SK-N-SH (cell line): ENCODE data around the gene FASTKD3.

Experiments
- CHD2 ChIP-seq: fragments of 150-350 bp; IDR thresholded peaks from 2 replicates; pipeline ENCODE4 v1.6.1; 2018; ENCODE audit warnings: low read length; ENCODE audit not compliant: partially characterized antibody
- ELF1 ChIP-seq: IDR thresholded peaks from 2 replicates; pipeline ENCODE4 v1.4.0; 2012
- EP300 ChIP-seq, 2 experiments: IDR thresholded peaks; 2 replicates each; pipeline versions ENCODE4 v1.4.0 to v1.6.1; 2012; ENCODE audit warnings: borderline replicate concordance in 1 of 2, low read depth in 1 of 2, low read length in 1 of 2
- EZH2phosphoT487 ChIP-seq: fragments of 200-600 bp; sonication (generic); IDR thresholded peaks from 2 replicates; pipeline ENCODE4 v1.6.1; 2017; ENCODE audit warnings: low read depth, mixed run types, mild to moderate bottlenecking, antibody characterized with exemption, moderate library complexity, borderline replicate concordance
- MXI1 ChIP-seq: IDR thresholded peaks from 2 replicates; pipeline ENCODE4 v1.6.1; 2012; ENCODE audit warnings: mild to moderate bottlenecking, low read depth, low read length, improper control_type of control experiment
- NRF1 ChIP-seq: IDR thresholded peaks from 2 replicates; pipeline ENCODE4 v1.6.1; 2012; ENCODE audit warnings: low read depth, mild to moderate bottlenecking, low read length
- POLR2AphosphoS5 ChIP-seq: IDR thresholded peaks from 2 replicates; pipeline ENCODE4 v1.6.1; 2012; ENCODE audit warnings: low read depth, low read length
- SIN3A ChIP-seq: IDR thresholded peaks from 2 replicates; pipeline ENCODE4 v1.6.1; 2012; ENCODE audit warnings: low read depth, mild to moderate bottlenecking, low read length, moderate library complexity, borderline replicate concordance
- SMC3 ChIP-seq: IDR thresholded peaks from 2 replicates; pipeline ENCODE4 v1.6.1; 2012; ENCODE audit warnings: low read depth, low read length, improper control_type of control experiment
- TAF1 ChIP-seq: IDR thresholded peaks from 2 replicates; pipeline ENCODE4 v1.6.1; 2012; ENCODE audit warnings: low read depth, mild to moderate bottlenecking, low read length, moderate library complexity, borderline replicate concordance
- TEAD4 ChIP-seq: IDR thresholded peaks from 2 replicates; pipeline ENCODE4 v1.4.0; 2012; ENCODE audit warnings: mild to moderate bottlenecking, borderline replicate concordance; ENCODE audit not compliant: insufficient read depth
- TF ChIP-seq, protein P1 (sequence below): fragments of 200-600 bp; sonication (generic); IDR thresholded peaks from 2 replicates; pipeline ENCODE4 v1.6.1; 2017; ENCODE audit warnings: antibody characterized with exemption, mild to moderate bottlenecking, moderate library complexity
- TF ChIP-seq, protein P2 (sequence below): IDR thresholded peaks from 2 replicates; pipeline ENCODE4; 2012

DNA sequence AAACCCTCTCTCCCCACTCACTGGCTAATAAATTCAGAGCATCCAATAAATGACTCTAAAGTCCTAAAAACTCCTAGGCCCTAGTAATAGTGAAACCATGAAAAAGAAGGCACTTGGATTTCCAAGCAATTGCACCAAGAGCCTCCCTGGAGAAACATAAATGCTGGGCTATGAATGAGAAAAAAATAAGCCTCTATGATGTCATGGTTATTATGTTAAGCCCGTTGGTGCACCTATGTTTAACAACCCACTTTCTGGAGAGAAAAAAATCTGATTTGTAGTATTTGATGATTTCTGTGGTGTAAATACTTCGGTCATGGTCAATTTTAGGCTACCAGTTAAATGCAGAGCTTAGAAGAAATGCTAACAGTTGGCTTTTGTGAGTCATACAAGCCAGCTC, 26.3 kb downstream of the FASTKD3 start:
- TF ChIP-seq SIN3A (no peak), NRF1 (no peak), TAF1 (no peak), EP300 (IDR thresholded peaks at IDR 0.05; ENCODE audit: borderline replicate concordance in 1 of 2, low read depth in 1 of 2, low read length in 1 of 2) (no peak), ELF1 (no peak), TEAD4 (no peak), EZH2phosphoT487 (no peak), POLR2AphosphoS5 (no peak), SMC3 (no peak), CHD2 (no peak), MXI1 (no peak)
- TF ChIP-seq, protein P1, sequence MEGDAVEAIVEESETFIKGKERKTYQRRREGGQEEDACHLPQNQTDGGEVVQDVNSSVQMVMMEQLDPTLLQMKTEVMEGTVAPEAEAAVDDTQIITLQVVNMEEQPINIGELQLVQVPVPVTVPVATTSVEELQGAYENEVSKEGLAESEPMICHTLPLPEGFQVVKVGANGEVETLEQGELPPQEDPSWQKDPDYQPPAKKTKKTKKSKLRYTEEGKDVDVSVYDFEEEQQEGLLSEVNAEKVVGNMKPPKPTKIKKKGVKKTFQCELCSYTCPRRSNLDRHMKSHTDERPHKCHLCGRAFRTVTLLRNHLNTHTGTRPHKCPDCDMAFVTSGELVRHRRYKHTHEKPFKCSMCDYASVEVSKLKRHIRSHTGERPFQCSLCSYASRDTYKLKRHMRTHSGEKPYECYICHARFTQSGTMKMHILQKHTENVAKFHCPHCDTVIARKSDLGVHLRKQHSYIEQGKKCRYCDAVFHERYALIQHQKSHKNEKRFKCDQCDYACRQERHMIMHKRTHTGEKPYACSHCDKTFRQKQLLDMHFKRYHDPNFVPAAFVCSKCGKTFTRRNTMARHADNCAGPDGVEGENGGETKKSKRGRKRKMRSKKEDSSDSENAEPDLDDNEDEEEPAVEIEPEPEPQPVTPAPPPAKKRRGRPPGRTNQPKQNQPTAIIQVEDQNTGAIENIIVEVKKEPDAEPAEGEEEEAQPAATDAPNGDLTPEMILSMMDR, result no peak
- TF ChIP-seq, protein P2, sequence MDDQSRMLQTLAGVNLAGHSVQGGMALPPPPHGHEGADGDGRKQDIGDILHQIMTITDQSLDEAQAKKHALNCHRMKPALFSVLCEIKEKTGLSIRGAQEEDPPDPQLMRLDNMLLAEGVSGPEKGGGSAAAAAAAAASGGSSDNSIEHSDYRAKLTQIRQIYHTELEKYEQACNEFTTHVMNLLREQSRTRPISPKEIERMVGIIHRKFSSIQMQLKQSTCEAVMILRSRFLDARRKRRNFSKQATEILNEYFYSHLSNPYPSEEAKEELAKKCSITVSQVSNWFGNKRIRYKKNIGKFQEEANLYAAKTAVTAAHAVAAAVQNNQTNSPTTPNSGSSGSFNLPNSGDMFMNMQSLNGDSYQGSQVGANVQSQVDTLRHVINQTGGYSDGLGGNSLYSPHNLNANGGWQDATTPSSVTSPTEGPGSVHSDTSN, result no peak
